Skeletal muscle tissue (tissue), 4 donors: ENCODE measurements around the gene HPD. TPM values are rescaled to one million over a fixed set of nuclear protein-coding genes. Genes with fewer than 3 reads are reported as not detected.
"Not testable (repeated sequence)": the region's sequence is repeated elsewhere in the genome, so short reads cannot be mapped to it uniquely, and the experiment has no call there.

ENCODE experiments used
- H3K27ac ChIP-seq: one replicate; pipeline ENCODE4 v1.7.0; 2013; ENCODE audit warnings: mild to moderate bottlenecking, low read depth, low read length, inconsistent platforms
- H3K27me3 ChIP-seq, 3 donors: one replicate each; pipeline ENCODE4 v1.7.0; 2013; ENCODE audit warnings: low read length in 3 of 3; ENCODE audit not compliant: control insufficient read depth in 3 of 3, insufficient read depth in 3 of 3
- H3K36me3 ChIP-seq, 3 donors: one replicate each; pipeline ENCODE4 v1.7.0; 2013; ENCODE audit warnings: low read length in 3 of 3; ENCODE audit not compliant: control insufficient read depth in 3 of 3, insufficient read depth in 3 of 3
- H3K4me1 ChIP-seq, 3 donors: one replicate each; pipeline ENCODE4 v1.7.0; 2013; ENCODE audit warnings: low read length in 3 of 3, mild to moderate bottlenecking in 3 of 3; ENCODE audit not compliant: control insufficient read depth in 3 of 3, insufficient read depth in 3 of 3
- H3K4me3 ChIP-seq, 3 donors: one replicate each; pipeline ENCODE4 v1.7.0; 2013; ENCODE audit warnings: low read length in 3 of 3
- H3K9ac ChIP-seq, 3 donors: one replicate each; pipeline ENCODE4 v1.7.0; 2013; ENCODE audit warnings: low read length in 3 of 3, mild to moderate bottlenecking in 3 of 3, moderate library complexity in 2 of 3, low read depth in 1 of 3
- H3K9me3 ChIP-seq, 3 donors: one replicate each; pipeline ENCODE4 v1.7.0; 2013; ENCODE audit warnings: low read length in 3 of 3; ENCODE audit not compliant: control insufficient read depth in 3 of 3
- total RNA-seq: library from RNA; depleted of rRNA; stranded (reverse); fragments of >200 nt; gene quantifications from one replicate; pipeline ENCODE4 v1.2.3, GENCODE V29; 2014
- donor health status: Osteomylitis.

HPD gene
- total RNA-seq: not detected

GRCh38 chr12:121858662-121859572, at the start of gene HPD:
HPD (minus strand) TSS chr12:121858859; CDS start chr12:121858823, 36 bp downstream.
- peak within 1 kb of the TSS in 1 of 3 donors; percentile 17 for H3K4me3 ChIP-seq
- peak within 1 kb of the TSS; percentile 50 to 76 (median 66) for H3K9ac ChIP-seq
- peaks cover 31 to 40% (median 38%) of the 10 kb centered on the region in 3 donors for H3K4me1 ChIP-seq
- H3K36me3 ChIP-seq: no peaks in the 10 kb centered on the region
- no peaks in the 10 kb centered on the region for H3K9me3 ChIP-seq
- H3K27ac ChIP-seq: peak within 1 kb of the TSS; percentile 84
- H3K27me3 ChIP-seq: no peaks in the 10 kb centered on the region

- Histone ChIP-seq H3K4me1 (no peaks in the 10 kb centered on the region), H3K9me3 (no peaks in the 10 kb centered on the region), H3K36me3 (peaks cover 46 to 52% (median 47%) of the 10 kb centered on the region in 3 donors)
Measured at GRCh38 chr12:121905746-121906145, 47.1 kb upstream of the HPD start.

GRCh38 chr12:121903202-121903601, 44.5 kb upstream of the HPD start:
- no peaks in the 10 kb centered on the region for H3K27me3 ChIP-seq
- H3K9ac ChIP-seq: no peak overlapping the region
- peaks cover 50 to 55% (median 52%) of the 10 kb centered on the region in 3 donors for H3K36me3 ChIP-seq
- no peaks in the 10 kb centered on the region for H3K4me1 ChIP-seq
- H3K4me3 ChIP-seq: no peak overlapping the region
- no peaks in the 10 kb centered on the region for H3K9me3 ChIP-seq
- no peak overlapping the region for H3K27ac ChIP-seq

More at GRCh38 chr12:121905746-121906145, 47.1 kb upstream of the HPD start:
- no peak overlapping the region for H3K4me3 ChIP-seq
- H3K27ac ChIP-seq: no peak overlapping the region
- no peak overlapping the region for H3K9ac ChIP-seq
- H3K27me3 ChIP-seq: no peaks in the 10 kb centered on the region

DNA sequence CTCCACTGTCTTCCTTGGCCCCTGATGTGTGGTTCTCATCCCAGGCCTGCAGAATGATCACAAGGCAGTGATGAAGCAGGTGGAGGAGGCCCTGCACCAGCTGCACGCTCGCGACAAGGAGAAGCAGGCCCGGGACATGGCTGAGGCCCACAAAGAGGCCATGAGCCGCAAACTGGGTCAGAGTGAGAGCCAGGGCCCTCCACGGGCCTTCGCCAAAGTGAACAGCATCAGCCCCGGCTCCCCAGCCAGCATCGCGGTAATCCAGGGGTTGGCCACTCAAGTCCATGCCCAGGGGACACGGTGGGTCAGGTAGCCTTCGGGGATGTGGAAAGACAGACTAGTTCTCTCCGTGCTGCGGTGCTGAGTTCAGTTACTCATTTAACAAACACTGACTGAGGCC, 40.9 kb upstream of the HPD start:
- no peak overlapping the region for H3K9ac ChIP-seq
- H3K9me3 ChIP-seq: no peaks in the 10 kb centered on the region
- no peaks in the 10 kb centered on the region for H3K4me1 ChIP-seq
- no peak overlapping the region for H3K27ac ChIP-seq
- no peaks in the 10 kb centered on the region for H3K27me3 ChIP-seq
- H3K4me3 ChIP-seq: no peak overlapping the region
- peaks cover 60 to 66% (median 66%) of the 10 kb centered on the region in 3 donors for H3K36me3 ChIP-seq

GRCh38 chr12:121898287-121898686, 39.6 kb upstream of the HPD start:
- no peak overlapping the region for H3K4me3 ChIP-seq

DNA sequence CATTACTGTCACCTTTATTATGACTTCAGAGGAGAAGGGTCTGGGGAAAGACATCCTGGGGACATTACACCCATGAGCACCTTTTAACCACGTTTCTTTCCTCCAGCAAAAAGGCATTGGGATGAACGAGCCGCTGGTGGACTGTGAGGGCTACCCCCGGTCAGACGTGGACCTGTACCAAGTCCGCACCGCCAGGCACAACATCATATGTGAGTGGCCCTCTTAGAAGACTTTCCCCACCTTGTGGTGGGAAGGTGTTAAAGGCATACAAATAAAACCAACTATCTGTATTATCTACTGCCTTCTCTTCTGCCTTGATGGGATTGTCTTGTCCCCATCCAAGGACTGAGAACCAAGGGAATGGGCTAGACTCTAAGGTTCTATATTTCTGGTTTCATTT, 36.0 kb upstream of the HPD start:
- Histone ChIP-seq H3K9ac (no peak overlapping the region), H3K36me3 (peaks cover 35 to 41% (median 39%) of the 10 kb centered on the region in 3 donors), H3K27ac (no peak overlapping the region), H3K27me3 (no peaks in the 10 kb centered on the region), H3K4me3 (no peak overlapping the region), H3K9me3 (no peaks in the 10 kb centered on the region), H3K4me1 (peaks cover 9 to 24% (median 23%) of the 10 kb centered on the region in 3 donors)

More at GRCh38 chr12:121898287-121898686, 39.6 kb upstream of the HPD start:
- no peak overlapping the region for H3K9ac ChIP-seq
- no peaks in the 10 kb centered on the region for H3K27me3 ChIP-seq
- peaks cover 2 to 10% (median 7%) of the 10 kb centered on the region in 3 donors for H3K4me1 ChIP-seq
- no peak overlapping the region for H3K27ac ChIP-seq
- H3K9me3 ChIP-seq: no peaks in the 10 kb centered on the region
- H3K36me3 ChIP-seq: peaks cover 56 to 61% (median 60%) of the 10 kb centered on the region in 3 donors

DNA sequence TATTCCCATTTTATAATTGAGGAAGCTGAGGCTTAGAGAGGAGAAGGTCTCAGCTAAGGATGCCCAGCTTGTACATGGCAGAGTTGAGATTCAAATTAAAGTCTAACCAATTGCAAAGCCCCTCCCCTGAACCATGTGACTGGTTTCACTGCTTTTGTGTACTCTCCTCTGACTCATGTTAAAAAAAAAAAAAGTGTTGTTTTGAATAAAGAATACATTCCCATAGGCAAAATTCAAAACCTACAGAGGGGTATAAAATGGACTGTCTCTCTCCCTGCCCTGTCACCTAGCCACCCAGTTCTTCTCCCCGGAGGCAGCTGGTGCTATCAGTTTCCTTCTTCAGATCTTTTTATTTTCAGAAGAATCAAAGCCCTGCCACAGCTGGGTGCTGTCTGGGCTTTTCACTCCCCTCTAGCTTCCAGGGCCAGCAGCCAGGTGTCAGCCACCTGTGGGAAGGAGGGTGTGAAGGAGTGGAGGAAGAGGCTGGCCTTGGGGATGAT, 35.4 kb upstream of the HPD start:
- Histone ChIP-seq H3K4me3 (no peak overlapping the region), H3K9me3 (no peaks in the 10 kb centered on the region), H3K36me3 (peaks cover 30 to 35% (median 32%) of the 10 kb centered on the region in 3 donors), H3K4me1 (peaks cover 16 to 29% (median 29%) of the 10 kb centered on the region in 3 donors), H3K27me3 (no peaks in the 10 kb centered on the region), H3K9ac (no peak overlapping the region), H3K27ac (no peak overlapping the region)

GRCh38 chr12:121892673-121893561, 34.3 kb upstream of the HPD start:
- peaks cover 18 to 38% (median 34%) of the 10 kb centered on the region in 3 donors for H3K4me1 ChIP-seq
- H3K36me3 ChIP-seq: peaks cover 24 to 31% (median 28%) of the 10 kb centered on the region in 3 donors
- H3K9me3 ChIP-seq: no peaks in the 10 kb centered on the region
- no peak overlapping the region for H3K27ac ChIP-seq
- no peaks in the 10 kb centered on the region for H3K27me3 ChIP-seq
- no peak overlapping the region for H3K4me3 ChIP-seq
- no peak overlapping the region for H3K9ac ChIP-seq

DNA sequence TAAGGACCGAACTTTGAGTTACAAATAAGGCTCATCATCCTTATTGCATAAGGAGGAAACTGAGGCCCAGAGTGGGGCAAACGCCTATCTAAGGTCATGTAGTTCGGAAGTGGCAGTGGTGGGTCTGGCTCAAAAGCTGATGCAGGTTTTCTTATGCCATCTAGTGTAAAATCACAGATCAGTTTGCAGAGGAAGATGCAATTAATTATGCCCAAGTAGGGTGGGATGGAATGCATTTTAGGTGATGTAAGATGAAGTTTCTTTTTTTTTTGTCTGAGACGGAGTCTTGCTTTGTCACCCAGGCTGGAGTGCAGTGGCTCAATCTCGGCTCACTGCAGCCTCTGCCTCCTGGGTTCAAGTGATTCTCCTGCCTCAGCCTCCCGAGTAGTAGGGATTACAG, 31.0 kb upstream of the HPD start:
- H3K27ac ChIP-seq: peak overlapping the region; percentile 96
- H3K36me3 ChIP-seq: peaks cover 7 to 12% (median 8%) of the 10 kb centered on the region in 3 donors
- H3K9me3 ChIP-seq, H3K27me3 ChIP-seq: not testable (repeated sequence)
- H3K4me1 ChIP-seq: peaks cover 18 to 38% (median 34%) of the 10 kb centered on the region in 3 donors
- peak overlapping the region; percentile 96 to 98 (median 98) for H3K9ac ChIP-seq
- peak overlapping the region; percentile 96 to 99 (median 99) for H3K4me3 ChIP-seq
